Measurements from ENCODE around the gene SLC9B1.

SLC9B1 gene

DNA sequence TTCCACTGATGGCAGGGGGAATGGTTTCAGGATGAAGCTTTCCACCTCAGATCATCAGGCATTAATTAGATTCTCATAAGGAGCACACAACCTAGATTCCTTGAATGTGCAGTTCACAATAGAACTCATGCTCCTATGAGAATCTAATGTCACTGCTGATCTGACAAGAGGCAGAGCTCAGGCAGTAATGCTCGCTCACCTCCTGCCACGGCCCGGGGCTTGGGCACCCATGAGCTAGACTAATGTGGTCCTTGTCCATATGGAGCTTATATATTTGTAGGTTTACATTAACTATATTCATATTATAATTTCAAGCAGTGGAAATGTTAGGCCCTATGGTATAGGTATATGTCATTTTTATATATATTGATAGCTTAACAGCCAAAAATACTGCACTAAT is 32.6 kb upstream of the SLC9B1 start:
- Mint-ChIP-seq H3K36me3 (ENCODE audit: low read depth) (peaks cover 8% of the 10 kb centered on the region), H3K27me3 (ENCODE audit: low read depth, poor library complexity) (no peaks in the 10 kb centered on the region), H3K4me1 (no peaks in the 10 kb centered on the region), H3K4me3 (no peak overlapping the region), H3K9me3 (no peaks in the 10 kb centered on the region), H3K27ac (no peak overlapping the region)
- no peak for DNase-seq
- TF ChIP-seq CTCF (IDR thresholded peaks at IDR 0.05): no peak

- Mint-ChIP-seq H3K9me3 (no peaks in the 10 kb centered on the region), H3K27ac (no peak overlapping the region), H3K4me3 (no peak overlapping the region), H3K27me3 (ENCODE audit: low read depth, poor library complexity) (no peaks in the 10 kb centered on the region), H3K36me3 (ENCODE audit: low read depth) (peaks cover 20% of the 10 kb centered on the region), H3K4me1 (no peaks in the 10 kb centered on the region)
- no peak for DNase-seq
- no peak for TF ChIP-seq CTCF (IDR thresholded peaks at IDR 0.05)
These were observed 31.4 kb upstream of the SLC9B1 start for GRCh38 chr4:103050736-103051436.

- no peaks in the 10 kb centered on the region for H3K4me1 Mint-ChIP-seq
- no peak overlapping the region for H3K4me3 Mint-ChIP-seq
- no peaks in the 10 kb centered on the region for H3K27me3 Mint-ChIP-seq (ENCODE audit: low read depth, poor library complexity)
- TF ChIP-seq CTCF (IDR thresholded peaks at IDR 0.05): peak; percentile 66
- H3K27ac Mint-ChIP-seq: no peak overlapping the region
- peaks cover 22% of the 10 kb centered on the region for H3K36me3 Mint-ChIP-seq (ENCODE audit: low read depth)
- peak; percentile 21 for DNase-seq
- no peaks in the 10 kb centered on the region for H3K9me3 Mint-ChIP-seq
These were observed 27.1 kb upstream of the SLC9B1 start for GRCh38 chr4:103046416-103047290.

DNA sequence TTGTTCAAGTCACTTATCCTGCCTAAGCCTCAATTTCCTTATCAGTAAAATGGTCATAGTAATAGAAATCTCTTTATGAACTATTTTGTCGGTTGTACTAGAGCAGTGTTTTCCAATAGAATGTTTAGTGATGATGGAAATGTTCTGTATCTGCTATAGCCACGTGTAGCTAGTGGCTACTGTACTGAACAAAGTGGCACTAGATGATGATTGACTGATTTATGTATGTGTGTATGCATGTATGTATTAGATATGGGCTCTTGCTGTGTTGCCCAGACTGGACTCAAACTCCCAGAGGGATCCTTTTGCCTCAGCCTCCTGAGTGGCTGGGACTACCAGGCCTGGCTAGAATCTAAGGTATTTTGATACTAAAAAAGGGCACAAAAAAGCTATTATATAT is 24.7 kb upstream of the SLC9B1 start:
- H3K36me3 Mint-ChIP-seq (ENCODE audit: low read depth): peaks cover 18% of the 10 kb centered on the region
- no peak overlapping the region for H3K27ac Mint-ChIP-seq
- no peak overlapping the region for H3K4me3 Mint-ChIP-seq
- no peaks in the 10 kb centered on the region for H3K9me3 Mint-ChIP-seq
- DNase-seq: no peak
- no peak for TF ChIP-seq CTCF (IDR thresholded peaks at IDR 0.05)
- H3K27me3 Mint-ChIP-seq (ENCODE audit: low read depth, poor library complexity): no peaks in the 10 kb centered on the region
- no peaks in the 10 kb centered on the region for H3K4me1 Mint-ChIP-seq

GRCh38 chr4:103036169-103036568 is 16.7 kb upstream of the SLC9B1 start:
- no peaks in the 10 kb centered on the region for H3K9me3 Mint-ChIP-seq
- H3K27me3 Mint-ChIP-seq (ENCODE audit: low read depth, poor library complexity): peaks cover 8% of the 10 kb centered on the region
- H3K36me3 Mint-ChIP-seq (ENCODE audit: low read depth): peaks cover 12% of the 10 kb centered on the region
- H3K4me3 Mint-ChIP-seq: no peak overlapping the region
- no peak for DNase-seq
- H3K27ac Mint-ChIP-seq: no peak overlapping the region
- H3K4me1 Mint-ChIP-seq: no peaks in the 10 kb centered on the region
- no peak for TF ChIP-seq CTCF (IDR thresholded peaks at IDR 0.05)
